GM23338 (cell line): ENCODE measurements around the gene SGSH.

Experiments
- CREB1 ChIP-seq: fragments of 250-450 bp; sonication (Bioruptor Pico); IDR thresholded peaks from 2 replicates; pipeline ENCODE4 v1.5.0; 2020; ENCODE audit warnings: low read depth, mild to moderate bottlenecking, moderate library complexity
- CTCF ChIP-seq, 2 experiments: fragments of 200-600 bp in 1 of 2; sonication (generic) in 1 of 2; conservative IDR thresholded peaks; 2 replicates each; pipeline versions ENCODE4 v1.5.1 to v1.6.1; 2016 to 2017; ENCODE audit warnings: antibody characterized with exemption in 2 of 2, low read depth in 2 of 2, mild to moderate bottlenecking in 2 of 2, moderate library complexity in 1 of 2
- EZH2 ChIP-seq: fragments of 200-600 bp; sonication (generic); IDR thresholded peaks from one replicate; pipeline ENCODE4 v1.8.0; 2017; ENCODE audit warnings: antibody characterized with exemption, mild to moderate bottlenecking, low read depth; ENCODE audit not compliant: unreplicated experiment
- EZH2phosphoT487 ChIP-seq: fragments of 200-600 bp; sonication (generic); IDR thresholded peaks from one replicate; pipeline ENCODE4 v1.8.1; 2018; ENCODE audit warnings: antibody characterized with exemption; ENCODE audit not compliant: unreplicated experiment
- JUNB ChIP-seq: IDR thresholded peaks from one replicate; pipeline ENCODE4 v1.6.1; 2016; ENCODE audit warnings: antibody characterized with exemption; ENCODE audit not compliant: unreplicated experiment
- POLR2AphosphoS5 ChIP-seq: IDR thresholded peaks from 2 replicates; pipeline ENCODE4 v1.6.1; 2016; ENCODE audit warnings: antibody characterized with exemption, low read depth
- REST ChIP-seq: IDR thresholded peaks from one replicate; pipeline ENCODE4 v1.6.1; 2018; ENCODE audit warnings: antibody characterized with exemption; ENCODE audit not compliant: unreplicated experiment
- ZNF331 ChIP-seq: fragments of 250-450 bp; sonication (Bioruptor Pico); IDR thresholded peaks from 2 replicates; pipeline ENCODE4 v1.5.0; 2020; ENCODE audit warnings: low read depth, mild to moderate bottlenecking, moderate library complexity

- TF ChIP-seq ZNF331 (CRISPR knock-in tag) (no peak), EZH2phosphoT487 (no peak), CTCF (conservative IDR thresholded peaks at IDR 0.05; ENCODE audit: low read depth in 2 of 2) (no peak), EZH2 (no peak), JUNB (no peak), POLR2AphosphoS5 (no peak), CREB1 (no peak), REST (no peak)
Observed at GRCh38 chr17:80198144-80198661, 21.9 kb downstream of the SGSH start.
